GM21423 (cell line): ENCODE measurements around the gene CHMP6.
"Not testable (repeated sequence)": the region's sequence is repeated elsewhere in the genome, so short reads cannot be mapped to it uniquely, and the experiment has no call there.

Experiments
- ATAC-seq: cut with Tn5 transposase; IDR thresholded peaks from one replicate; pipeline ENCODE4 v1.9.1; 2021; ENCODE audit warnings: mild to moderate bottlenecking, moderate library complexity; ENCODE audit not compliant: unreplicated experiment

The CHMP6 gene

GRCh38 chr17:81029859-81030258, 38.2 kb downstream of the CHMP6 start:
- ATAC-seq: no peak

- ATAC-seq: not testable (repeated sequence)
These were observed 38.7 kb downstream of the CHMP6 start for GRCh38 chr17:81030312-81030711.

GRCh38 chr17:81030741-81031565, 39.3 kb downstream of the CHMP6 start:
- ATAC-seq: no peak

GRCh38 chr17:81031566-81032550, 40.2 kb downstream of the CHMP6 start:
- ATAC-seq: no peak

- ATAC-seq: no peak
These were observed 41.2 kb downstream of the CHMP6 start for GRCh38 chr17:81032641-81033480.

- no peak for ATAC-seq
These were observed 42.0 kb downstream of the CHMP6 start for GRCh38 chr17:81033535-81034167.

GRCh38 chr17:81034168-81034777, 42.6 kb downstream of the CHMP6 start:
- peak; percentile 3 for ATAC-seq

- ATAC-seq: peak; percentile 73
These were observed 43.3 kb downstream of the CHMP6 start, which contains the start of gene BAIAP2 for GRCh38 chr17:81034779-81035520. TSS of gene BAIAP2 (plus strand) at chr17:81035151. CDS start at chr17:81035255, 104 bp downstream.

GRCh38 chr17:81035521-81036196, 44.0 kb downstream of the CHMP6 start:
- ATAC-seq: peak; percentile 5

- ATAC-seq: no peak
These were observed 44.7 kb downstream of the CHMP6 start for GRCh38 chr17:81036197-81036941.

- ATAC-seq: no peak
These were observed 45.6 kb downstream of the CHMP6 start for GRCh38 chr17:81037026-81037797.

- ATAC-seq: no peak
These were observed 46.4 kb downstream of the CHMP6 start for GRCh38 chr17:81037798-81038733.

- no peak for ATAC-seq
These were observed 47.5 kb downstream of the CHMP6 start for GRCh38 chr17:81039096-81039495.

- no peak for ATAC-seq
These were observed 48.5 kb downstream of the CHMP6 start for GRCh38 chr17:81039854-81040758.

GRCh38 chr17:81040791-81041337, 49.2 kb downstream of the CHMP6 start:
- no peak for ATAC-seq
